GM18858 (cell line): ENCODE measurements around the gene REEP3.

Source experiments
- ATAC-seq: cut with Tn5 transposase; IDR thresholded peaks from one replicate; pipeline ENCODE4 v1.9.1; 2021; ENCODE audit not compliant: unreplicated experiment

REEP3 gene

DNA sequence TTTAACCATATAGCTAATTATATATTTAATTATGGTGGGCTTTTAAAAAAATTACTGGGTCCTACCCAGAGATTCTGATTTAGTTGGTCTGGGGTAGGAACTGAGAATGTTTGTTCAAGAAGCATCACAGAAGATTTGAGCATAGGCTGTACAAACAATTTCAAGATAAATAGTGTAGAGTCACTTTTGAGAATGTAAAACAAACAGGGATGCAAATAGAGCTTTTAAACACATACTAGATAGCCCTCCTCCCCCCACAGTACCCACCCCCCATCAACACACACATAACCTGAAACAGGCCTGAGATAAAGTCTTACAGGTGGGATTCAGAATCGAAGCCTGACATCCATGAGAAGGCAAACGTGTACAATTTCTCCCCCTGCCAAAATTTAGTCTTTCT lies 15.6 kb upstream of the REEP3 start:
- no peak for ATAC-seq

DNA sequence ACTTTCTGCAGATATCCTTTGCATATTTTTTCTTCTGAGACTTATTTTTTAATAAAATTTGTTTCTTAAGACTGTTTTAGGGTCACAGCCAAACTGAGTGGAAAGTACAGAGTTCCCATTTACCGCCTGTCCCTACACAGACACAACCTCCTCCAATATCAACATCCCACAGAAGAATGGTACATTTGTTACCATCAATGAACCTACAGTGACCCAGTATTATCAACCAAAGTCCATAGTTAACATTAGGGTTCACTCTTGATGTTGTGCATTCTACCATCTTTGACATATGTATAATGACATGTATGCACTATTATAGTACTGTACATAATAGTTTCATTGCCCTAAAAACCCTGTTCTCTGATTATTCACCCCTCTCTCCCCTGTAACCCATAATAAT lies 14.6 kb upstream of the REEP3 start:
- ATAC-seq: no peak

DNA sequence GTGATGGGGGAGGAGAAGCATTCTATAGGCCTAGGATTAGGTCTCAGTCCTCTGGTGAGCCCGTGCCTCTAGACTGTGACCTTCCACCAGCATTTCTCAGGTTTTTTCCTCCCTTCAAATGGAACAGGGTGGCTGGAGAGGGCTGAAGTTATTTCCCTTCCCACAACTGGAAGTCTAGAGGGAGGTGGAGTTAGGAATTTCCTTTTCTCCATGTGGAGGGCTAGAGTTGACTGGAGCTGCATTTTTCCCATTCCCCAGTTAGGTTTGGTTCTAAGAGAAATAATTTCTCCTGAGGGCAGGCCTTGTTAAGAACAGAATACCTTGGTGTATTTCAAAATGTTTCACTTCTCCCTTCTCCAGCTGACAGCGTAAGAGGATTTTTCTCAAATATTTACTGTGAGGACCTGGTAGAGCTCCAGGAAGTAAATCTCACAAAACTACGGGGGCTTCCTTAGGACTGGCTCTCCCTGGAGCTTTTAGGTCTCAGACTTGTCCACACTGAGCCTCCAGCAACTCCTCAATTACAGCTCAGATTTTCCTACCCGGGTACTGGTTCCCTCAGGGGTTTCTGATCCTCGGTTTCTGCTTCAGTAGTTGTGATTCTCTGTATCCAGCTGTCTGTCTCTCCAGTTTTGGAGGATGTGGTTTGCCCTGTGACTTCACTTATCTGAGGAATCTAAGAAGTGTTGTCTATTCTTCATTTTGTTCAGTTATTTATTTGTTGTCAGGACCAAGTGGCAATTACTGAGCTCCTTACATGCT lies 6.0 kb upstream of the REEP3 start:
- no peak for ATAC-seq

DNA sequence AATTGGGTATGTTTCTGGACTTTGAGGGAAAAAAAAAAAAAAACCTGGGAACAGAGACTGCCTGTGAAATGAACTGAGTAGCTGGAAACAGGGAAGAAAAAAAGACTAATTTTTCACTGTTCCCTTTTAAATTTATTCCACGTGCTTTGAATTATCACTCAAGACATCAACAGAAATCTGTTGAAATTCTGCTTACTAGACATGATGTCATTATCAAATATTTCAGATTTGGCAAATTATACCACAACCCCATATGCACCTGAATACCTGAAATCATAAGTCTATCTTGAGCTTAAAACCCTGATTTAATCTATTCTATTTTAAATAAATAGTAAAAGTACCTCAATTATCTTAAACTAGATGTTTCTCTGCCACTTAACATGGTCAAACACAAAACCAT lies 5.0 kb upstream of the REEP3 start:
- ATAC-seq: no peak

DNA sequence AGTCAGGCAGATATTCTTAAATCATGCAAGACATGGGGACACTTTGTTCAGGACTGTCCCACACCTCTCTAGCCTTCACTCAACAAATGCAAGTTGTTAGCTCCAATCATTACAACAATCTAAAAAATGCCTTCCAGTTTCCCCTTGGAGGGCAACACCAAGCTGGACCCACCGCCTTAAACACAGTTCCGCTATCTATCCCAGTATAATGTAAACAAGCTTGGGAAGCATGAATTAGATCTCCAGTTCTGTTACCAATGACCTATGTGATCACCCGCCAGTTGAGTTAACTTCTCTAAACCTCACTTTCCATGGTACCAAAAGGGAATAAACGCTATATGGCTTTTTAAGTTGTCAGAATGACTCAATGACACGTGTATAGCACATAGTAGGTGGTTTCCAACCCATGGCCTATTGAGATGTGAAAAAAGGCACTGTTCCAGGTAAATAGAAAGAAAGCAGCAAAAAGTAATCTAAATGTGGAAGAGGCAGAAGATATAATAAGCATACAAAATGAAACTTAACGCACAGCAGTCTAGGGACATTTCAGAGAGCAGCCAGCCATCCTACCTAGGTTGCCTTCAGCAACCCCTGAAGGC lies 2.4 kb upstream of the REEP3 start:
- ATAC-seq: no peak

DNA sequence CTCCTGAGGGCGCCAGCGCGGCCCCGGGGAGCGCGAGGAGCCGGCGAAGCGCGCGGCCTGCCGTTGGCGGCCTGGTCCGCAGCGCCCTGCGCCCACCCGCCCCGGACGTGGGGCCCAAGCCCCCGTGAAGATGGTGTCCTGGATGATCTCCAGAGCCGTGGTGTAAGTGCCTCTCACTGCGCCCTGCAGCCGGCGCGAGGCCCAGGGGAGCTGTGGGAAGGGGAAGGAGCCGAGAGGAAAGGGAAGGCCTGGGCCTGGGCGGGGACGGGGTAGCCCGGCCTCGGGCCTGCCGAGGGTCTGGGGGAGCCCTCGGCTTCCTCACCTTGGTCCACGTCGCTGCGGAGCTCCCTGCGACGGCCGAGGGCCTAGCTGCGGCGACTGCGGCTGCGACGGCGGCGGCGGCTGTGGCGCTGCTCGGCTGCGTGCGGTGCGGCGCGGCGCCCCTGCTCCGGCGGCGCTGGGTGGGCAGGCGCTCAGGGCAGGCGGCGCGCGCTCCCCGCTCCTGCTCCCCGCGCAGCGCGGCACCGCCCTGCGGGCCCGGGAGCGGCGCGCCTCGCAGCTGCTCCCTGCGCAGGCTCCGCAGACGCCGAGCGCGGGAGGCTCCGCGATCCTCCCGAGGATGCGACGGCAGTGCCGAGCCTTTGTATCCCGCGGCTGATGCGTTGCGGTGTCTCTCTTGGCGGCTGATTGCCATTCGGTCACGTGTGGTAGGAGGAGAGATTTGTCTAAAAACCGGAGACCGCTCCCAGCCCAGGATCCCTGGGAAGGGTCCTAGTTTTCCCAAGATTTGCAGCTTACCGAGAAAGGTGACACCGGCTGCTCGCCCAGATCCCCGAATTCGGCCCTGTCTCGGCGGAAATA lies 445 bp downstream of the REEP3 start:
- ATAC-seq: peak; percentile 48

DNA sequence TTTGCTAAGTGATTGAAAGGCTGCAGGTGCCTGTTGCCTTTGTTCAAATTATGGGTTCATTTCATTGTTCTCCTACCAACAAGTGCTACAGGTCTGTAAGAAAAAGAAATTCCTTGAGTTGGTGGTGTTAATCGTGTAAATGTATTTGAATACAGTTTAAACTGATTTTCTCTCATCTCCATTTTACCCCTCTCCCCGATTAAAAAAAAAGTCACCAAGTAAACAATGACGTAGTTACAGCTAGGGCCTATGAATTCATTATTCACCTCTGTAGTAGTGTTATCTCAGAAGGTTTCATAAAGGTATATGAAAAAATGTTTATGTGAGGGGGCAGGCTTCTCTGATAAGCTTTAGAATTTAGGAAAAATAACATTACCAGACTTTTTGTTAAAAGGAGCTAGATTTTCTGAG lies 1.1 kb downstream of the REEP3 start:
- ATAC-seq: no peak

DNA sequence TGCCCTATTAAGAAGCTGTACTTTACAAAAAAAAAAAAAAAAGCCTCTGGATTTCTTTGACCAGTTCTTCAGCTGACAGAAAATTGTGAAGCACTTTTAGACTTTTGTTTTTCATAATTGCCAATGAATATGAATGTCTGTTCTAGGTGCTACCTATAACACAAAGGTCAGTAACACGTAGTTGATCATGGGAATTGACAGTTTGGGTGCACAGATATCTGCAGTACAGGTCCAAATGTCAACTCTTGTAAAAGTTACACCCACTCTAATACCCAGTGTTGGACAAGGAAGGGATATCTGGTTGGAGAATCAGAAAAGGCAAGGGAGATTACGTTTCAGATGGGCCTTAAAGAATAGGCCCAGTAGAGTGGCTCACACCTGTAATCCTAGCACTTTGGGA lies 1.8 kb downstream of the REEP3 start:
- no peak for ATAC-seq

DNA sequence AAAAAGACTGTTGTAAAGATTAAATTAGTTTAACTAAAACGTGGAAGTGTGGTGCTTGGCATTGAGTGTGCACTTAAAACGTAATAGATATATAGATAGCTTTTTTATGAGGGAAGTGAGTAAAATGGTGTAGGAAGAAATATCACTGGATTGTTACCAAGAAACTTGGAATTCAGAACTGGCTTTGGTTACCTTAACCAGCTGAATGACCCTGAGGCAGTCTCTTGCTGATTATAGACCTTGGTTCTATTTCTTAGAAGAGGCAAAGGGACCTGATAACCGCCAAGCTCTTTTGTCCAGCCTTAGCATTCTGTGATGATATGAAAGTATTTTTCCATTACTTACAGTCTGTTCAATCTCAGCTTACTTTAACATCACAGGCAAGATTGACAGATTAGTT lies 3.8 kb downstream of the REEP3 start:
- no peak for ATAC-seq

DNA sequence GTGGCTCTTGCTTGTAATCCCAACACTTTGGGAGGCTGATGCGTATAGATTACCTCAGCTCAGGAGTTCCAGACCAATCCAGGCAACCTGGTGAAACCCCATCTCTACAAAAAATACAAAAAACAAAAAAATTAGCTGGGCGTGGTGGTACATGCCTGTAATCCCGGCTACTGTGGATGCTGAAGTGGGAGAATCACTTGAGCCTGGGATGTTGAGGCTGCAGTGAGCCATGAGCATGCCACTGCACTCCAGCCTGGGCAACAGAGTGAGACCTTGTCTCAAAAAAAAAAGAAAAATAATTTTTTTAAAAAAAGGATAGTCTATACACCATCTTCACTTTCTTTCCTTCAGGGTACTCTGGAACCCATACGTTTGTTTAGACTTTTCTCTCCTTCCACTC lies 6.2 kb downstream of the REEP3 start:
- no peak for ATAC-seq

DNA sequence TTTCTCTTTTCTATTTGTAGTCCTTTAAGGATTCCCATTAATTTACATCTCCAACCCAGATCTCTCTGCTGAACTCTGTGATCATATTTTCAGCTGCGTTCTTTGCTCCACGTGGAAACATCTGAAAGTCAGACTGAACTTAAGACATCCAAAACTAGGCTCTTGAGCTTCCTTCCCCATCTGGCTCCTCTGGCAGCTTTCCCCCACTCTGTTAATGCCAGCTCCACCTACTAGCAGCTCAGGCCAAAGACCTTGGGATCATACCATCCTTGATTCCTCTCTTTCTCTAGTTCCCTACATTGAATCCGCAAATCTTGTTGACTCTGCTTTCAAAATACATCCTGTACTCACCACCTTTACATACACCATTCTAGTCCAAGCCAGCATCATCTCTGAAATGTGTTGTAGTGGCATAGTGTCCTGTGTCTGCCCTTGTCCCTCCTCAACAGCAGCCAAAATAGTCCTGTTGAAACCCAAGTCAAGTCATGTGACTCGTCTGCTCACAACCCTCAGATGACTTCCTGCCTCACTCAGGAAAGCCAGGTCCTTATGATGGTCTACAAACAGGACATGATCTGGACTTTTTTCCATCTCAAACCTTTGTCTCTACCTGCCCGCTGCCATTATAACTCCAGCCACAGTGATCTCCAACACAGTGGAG lies 7.0 kb downstream of the REEP3 start:
- ATAC-seq: no peak

DNA sequence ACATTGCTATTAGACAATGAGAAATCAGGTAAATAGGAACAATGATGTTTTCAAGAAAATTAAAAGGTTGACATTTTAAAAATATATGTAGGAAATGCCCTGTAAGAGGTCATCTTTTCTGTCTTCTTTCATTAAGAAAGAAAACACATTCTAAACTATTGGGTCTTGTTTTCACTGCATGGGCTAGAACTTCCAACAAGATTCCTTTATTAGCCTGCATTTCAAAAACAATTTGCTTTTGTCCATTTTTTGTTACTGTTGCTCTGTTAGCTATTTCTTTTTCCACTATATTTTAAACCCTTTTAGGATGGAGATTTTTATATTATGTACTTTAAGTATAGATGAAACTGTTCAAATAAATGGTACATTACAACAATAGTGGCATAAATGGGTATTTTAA lies 9.2 kb downstream of the REEP3 start:
- ATAC-seq: no peak

DNA sequence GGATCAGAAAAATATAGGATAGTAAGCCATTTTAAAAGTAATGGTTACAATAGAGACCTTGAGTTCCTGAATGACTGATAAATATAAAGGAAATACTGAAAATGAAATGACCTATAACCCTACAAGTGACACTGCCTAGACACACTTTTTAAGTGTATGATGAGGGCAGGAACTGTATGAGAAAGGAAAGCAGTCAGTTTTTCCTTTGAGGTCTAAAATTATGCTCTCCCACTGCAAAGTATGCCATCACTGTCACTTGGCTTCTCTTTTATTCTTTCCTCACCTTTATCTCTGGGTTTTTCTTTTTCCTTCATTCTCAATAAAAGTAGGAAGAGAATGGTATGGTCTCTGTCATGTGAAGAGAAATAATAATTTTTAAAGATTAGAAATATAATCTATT lies 13.5 kb downstream of the REEP3 start:
- no peak for ATAC-seq

DNA sequence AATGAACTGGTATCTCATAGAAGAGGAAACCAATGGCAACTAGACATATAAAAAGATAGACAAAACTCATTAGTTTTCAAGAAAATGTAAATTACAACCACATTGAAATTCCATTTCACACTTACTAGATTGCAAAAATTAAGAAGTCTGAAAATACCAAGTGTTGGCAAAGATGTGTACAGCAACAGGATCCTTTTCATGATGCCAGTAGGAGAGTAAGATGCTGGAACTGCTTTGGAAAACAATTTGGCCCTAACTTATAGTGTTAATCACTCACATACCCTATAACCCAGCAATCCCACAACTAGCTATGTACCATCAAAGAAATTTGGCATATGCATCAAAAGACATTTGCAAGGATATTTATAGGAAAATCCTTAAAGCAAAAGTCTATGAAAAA lies 15.5 kb downstream of the REEP3 start:
- ATAC-seq: no peak

DNA sequence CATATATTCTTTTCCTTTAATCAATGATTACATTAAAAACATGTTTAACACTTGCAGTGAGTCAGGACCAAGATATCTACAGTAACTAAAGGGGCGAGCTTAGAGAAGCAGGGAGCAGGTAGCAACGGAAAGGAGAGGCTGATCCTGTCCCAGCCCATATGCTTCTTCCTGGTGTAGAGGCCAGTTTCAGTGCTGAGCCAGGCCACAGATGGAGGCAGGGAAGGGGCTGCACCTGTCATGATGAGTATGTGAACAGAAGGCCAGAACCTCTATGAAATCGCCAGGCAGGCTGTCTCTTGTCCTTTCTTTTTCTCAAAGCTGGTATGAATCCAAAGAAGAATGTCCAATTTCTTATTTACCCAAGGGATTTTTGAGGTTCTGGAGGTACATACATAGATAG lies 16.3 kb downstream of the REEP3 start:
- no peak for ATAC-seq

DNA sequence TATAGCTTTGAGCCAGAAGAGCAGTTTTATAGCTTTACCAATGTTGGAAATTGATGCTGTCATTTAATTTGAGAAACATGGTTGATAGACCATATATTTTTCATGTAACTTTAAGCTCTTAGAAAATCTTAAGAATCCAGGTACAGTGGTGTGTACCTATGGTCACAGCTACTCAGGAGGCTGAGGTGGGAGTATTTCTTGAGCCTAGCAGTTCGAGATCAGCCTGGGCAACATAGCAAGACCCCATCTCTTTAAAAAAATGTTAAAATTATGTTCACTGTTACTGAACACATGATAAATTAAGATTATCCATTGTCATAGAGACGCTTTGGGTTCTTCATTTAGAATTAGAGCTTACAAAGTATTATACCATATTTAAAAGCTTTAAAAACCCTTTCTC lies 18.2 kb downstream of the REEP3 start:
- no peak for ATAC-seq

DNA sequence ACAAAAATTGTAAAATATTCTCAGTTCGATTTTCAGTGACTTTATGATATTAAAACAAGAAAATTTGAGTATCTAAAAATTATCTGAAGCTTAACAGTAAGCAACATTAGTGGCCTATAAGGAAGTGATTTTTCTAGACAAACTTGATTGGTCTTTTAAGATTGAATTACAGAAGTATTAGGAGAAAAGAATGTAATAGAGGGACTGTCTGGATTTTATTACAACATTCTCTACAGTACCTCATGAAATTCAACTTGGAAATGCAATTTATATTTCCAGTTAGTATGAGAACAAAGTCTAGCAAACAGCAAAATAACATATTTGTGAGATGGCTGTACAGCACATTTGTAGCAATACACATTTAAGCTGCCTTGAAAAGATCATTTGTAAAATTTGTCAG lies 18.8 kb downstream of the REEP3 start:
- no peak for ATAC-seq

DNA sequence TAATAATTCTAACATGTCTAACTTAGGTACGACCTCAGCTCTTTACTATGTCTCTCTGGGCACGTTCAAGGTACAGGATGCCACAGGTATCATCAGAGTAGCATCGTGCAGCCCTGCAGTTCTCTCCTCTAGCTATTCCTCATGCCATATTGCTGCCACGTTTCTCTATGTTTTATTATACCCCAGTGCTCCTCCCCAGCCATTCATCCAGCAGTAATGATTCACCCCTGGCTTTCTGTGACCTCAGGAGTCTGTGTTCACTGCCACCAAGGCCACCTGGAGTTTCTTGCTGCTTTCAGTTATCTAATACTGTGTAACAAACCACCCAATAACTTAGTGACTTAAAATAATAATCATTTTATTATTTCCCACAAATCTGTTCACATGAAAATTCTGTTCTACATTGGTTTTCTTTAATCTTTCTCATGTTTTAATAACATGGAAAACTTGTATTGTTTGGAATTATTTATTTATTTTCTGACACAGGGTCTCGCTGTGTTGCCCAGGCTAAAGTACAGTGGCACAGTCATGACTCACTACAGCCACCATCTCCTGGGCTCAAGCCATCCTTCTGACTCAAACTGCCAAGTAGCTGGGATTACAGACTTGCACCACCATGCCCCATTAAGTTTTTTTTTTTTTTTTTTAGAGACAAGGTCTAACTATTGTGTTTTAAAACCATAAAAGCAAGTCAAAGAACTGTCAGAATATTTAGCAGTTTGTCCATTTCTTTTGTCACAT lies 21.8 kb downstream of the REEP3 start:
- ATAC-seq: no peak

DNA sequence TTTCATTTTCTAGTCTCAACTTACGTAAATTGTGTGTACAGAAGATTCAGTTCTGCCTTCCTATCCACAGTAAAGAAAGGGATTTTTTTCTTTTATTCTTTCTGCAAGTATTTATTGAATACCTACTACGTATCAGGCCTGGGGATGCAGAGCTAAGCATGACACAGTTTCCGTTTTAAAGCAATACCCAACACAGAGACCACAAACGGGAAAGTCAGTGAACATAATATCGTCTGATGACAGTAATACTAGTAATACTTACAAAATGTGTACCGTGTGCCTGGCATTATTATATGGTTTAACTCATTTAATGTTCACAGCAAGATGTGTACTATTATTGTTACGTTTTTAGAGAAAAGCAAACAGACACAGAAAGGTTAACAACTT lies 22.4 kb downstream of the REEP3 start:
- ATAC-seq: no peak

DNA sequence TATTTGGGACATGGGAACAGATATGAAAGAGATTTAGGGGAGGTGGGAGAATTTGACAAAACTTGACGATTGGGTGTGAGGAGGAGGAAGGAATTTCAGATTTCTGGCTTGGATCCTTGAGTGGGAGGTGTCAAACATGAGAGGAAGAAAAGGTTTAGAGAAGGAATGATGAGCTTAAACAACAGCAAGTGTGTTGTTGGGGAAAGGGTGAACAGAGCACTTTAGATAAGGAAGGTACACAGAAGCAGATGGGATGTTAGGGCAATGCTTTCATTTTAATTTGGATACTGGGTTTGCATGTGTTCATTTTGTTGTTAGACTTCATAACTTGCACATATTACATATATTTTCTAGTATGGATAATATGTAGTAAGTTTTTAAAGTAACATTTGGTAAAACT lies 23.2 kb downstream of the REEP3 start:
- ATAC-seq: no peak
